Parathyroid adenoma (tissue), 2 donors: Measurements from ENCODE around the gene SLC17A7.

Experiments used
- H2AFZ ChIP-seq: fragments of 300-600 bp; sonication (generic); one replicate; pipeline ENCODE4 v1.7.0; 2017; ENCODE audit warnings: antibody characterized with exemption, mild to moderate bottlenecking
- H3K27ac ChIP-seq: fragments of 300-600 bp; sonication (generic); one replicate; pipeline ENCODE4 v1.7.0; 2017
- H3K27me3 ChIP-seq: fragments of 300-600 bp; sonication (generic); one replicate; pipeline ENCODE4 v1.7.0; 2017; ENCODE audit warnings: low read length; ENCODE audit not compliant: control insufficient read depth, insufficient read depth
- H3K36me3 ChIP-seq: fragments of 300-600 bp; sonication (generic); one replicate; pipeline ENCODE4 v1.7.0; 2017; ENCODE audit warnings: low read length; ENCODE audit not compliant: control insufficient read depth, insufficient read depth
- H3K4me1 ChIP-seq: fragments of 300-600 bp; sonication (generic); one replicate; pipeline ENCODE4 v1.7.0; 2017; ENCODE audit warnings: control low read depth
- H3K4me2 ChIP-seq: fragments of 300-600 bp; sonication (generic); one replicate; pipeline ENCODE4 v1.7.0; 2017; ENCODE audit warnings: low read length
- H3K4me3 ChIP-seq: fragments of 300-600 bp; sonication (generic); one replicate; pipeline ENCODE4 v1.7.0; 2017; ENCODE audit warnings: low read depth, low read length
- H3K79me2 ChIP-seq: fragments of 300-600 bp; sonication (generic); one replicate; pipeline ENCODE4 v1.7.0; 2017; ENCODE audit warnings: control low read depth
- H3K9ac ChIP-seq: fragments of 300-600 bp; sonication (generic); one replicate; pipeline ENCODE4 v1.7.0; 2017; ENCODE audit warnings: mild to moderate bottlenecking
- H3K9me3 ChIP-seq: fragments of 300-600 bp; sonication (generic); one replicate; pipeline ENCODE4 v1.7.0; 2017; ENCODE audit warnings: low read length; ENCODE audit not compliant: control insufficient read depth
- CTCF ChIP-seq: fragments of 300-600 bp; sonication (generic); IDR thresholded peaks from one replicate; pipeline ENCODE4 v1.7.0; 2017; ENCODE audit warnings: antibody characterized with exemption, mild to moderate bottlenecking
- donor health status: primary hyperparathyroidism.

SLC17A7 gene

GRCh38 chr19:49421878-49422202 is 19.5 kb downstream of the SLC17A7 start:
- no peaks in the 10 kb centered on the region for H3K79me2 ChIP-seq
- no peak overlapping the region for H3K4me3 ChIP-seq
- no peaks in the 10 kb centered on the region for H3K9me3 ChIP-seq
- no peak overlapping the region for H3K27ac ChIP-seq
- no peak overlapping the region for H3K4me2 ChIP-seq
- H3K9ac ChIP-seq: no peak overlapping the region
- no peak for TF ChIP-seq CTCF
- no peak overlapping the region for H2AFZ ChIP-seq
- peaks cover 30% of the 10 kb centered on the region for H3K27me3 ChIP-seq
- no peaks in the 10 kb centered on the region for H3K36me3 ChIP-seq
- H3K4me1 ChIP-seq: no peaks in the 10 kb centered on the region

- no peak overlapping the region for H2AFZ ChIP-seq
- no peaks in the 10 kb centered on the region for H3K36me3 ChIP-seq
- no peak for TF ChIP-seq CTCF
- peak overlapping the region; percentile 33 for H3K4me3 ChIP-seq
- peak overlapping the region; percentile 49 for H3K4me2 ChIP-seq
- no peaks in the 10 kb centered on the region for H3K4me1 ChIP-seq
- no peak overlapping the region for H3K27ac ChIP-seq
- no peaks in the 10 kb centered on the region for H3K9me3 ChIP-seq
- no peak overlapping the region for H3K9ac ChIP-seq
- peaks cover 28% of the 10 kb centered on the region for H3K27me3 ChIP-seq
- H3K79me2 ChIP-seq: no peaks in the 10 kb centered on the region
Observed at GRCh38 chr19:49421039-49421877, 20.1 kb downstream of the SLC17A7 start.

GRCh38 chr19:49420227-49420626 is 21.1 kb downstream of the SLC17A7 start:
- H3K27me3 ChIP-seq: peaks cover 18% of the 10 kb centered on the region
- H3K9ac ChIP-seq: no peak overlapping the region
- no peaks in the 10 kb centered on the region for H3K4me1 ChIP-seq
- no peaks in the 10 kb centered on the region for H3K79me2 ChIP-seq
- TF ChIP-seq CTCF: no peak
- no peak overlapping the region for H3K4me2 ChIP-seq
- no peak overlapping the region for H2AFZ ChIP-seq
- no peaks in the 10 kb centered on the region for H3K36me3 ChIP-seq
- H3K27ac ChIP-seq: no peak overlapping the region
- no peaks in the 10 kb centered on the region for H3K9me3 ChIP-seq
- no peak overlapping the region for H3K4me3 ChIP-seq

- Histone ChIP-seq H3K36me3 (no peaks in the 10 kb centered on the region), H3K79me2 (no peaks in the 10 kb centered on the region), H3K4me1 (no peaks in the 10 kb centered on the region), H3K27me3 (peaks cover 17% of the 10 kb centered on the region), H3K4me3 (no peak overlapping the region), H3K9ac (no peak overlapping the region), H3K27ac (no peak overlapping the region), H2AFZ (no peak overlapping the region), H3K4me2 (no peak overlapping the region), H3K9me3 (no peaks in the 10 kb centered on the region)
- TF ChIP-seq CTCF: no peak
Observed at GRCh38 chr19:49419173-49419572, 22.2 kb downstream of the SLC17A7 start.

- Histone ChIP-seq H3K27me3 (peaks cover 13% of the 10 kb centered on the region), H3K9me3 (no peaks in the 10 kb centered on the region), H3K36me3 (no peaks in the 10 kb centered on the region), H3K4me2 (no peak overlapping the region), H3K4me3 (no peak overlapping the region), H3K27ac (no peak overlapping the region), H3K79me2 (no peaks in the 10 kb centered on the region), H2AFZ (no peak overlapping the region), H3K9ac (no peak overlapping the region), H3K4me1 (no peaks in the 10 kb centered on the region)
- TF ChIP-seq CTCF: no peak
Observed at GRCh38 chr19:49418511-49418910, 22.8 kb downstream of the SLC17A7 start.
